Body of pancreas (tissue), 4 donors: ENCODE data around the gene CHAC1. TPM values are rescaled to one million over a fixed set of nuclear protein-coding genes. Genes with fewer than 3 reads are reported as not detected.

Experiments
- ATAC-seq: fragments of 150-250 bp; one replicate; pipeline ENCODE4 v1.9.1; 2016
- DNase-seq, 4 donors: peaks; one replicate each; pipeline ENCODE4 v3.0.0-alpha.2; 2019
- H3K27ac ChIP-seq, 4 donors: fragments of 200-600 bp; sonication (generic); 1 replicate in 3 of 4; 2 replicates in 1 of 4; pipeline versions ENCODE4 v1.5.1 to v1.6.1; 2016 to 2019; ENCODE audit warnings: mild to moderate bottlenecking in 1 of 4, mixed read lengths in 1 of 4, moderate library complexity in 1 of 4
- H3K27me3 ChIP-seq, 2 donors: fragments of 200-600 bp; sonication (generic); one replicate each; pipeline ENCODE4 v1.6.0; 2016; ENCODE audit warnings: mild to moderate bottlenecking in 1 of 2
- H3K36me3 ChIP-seq, 2 donors: fragments of 200-600 bp; sonication (generic); replicated peaks in 1 of 2; 2 replicates each; pipeline ENCODE4 v1.5.1; 2016; ENCODE audit warnings: low read depth in 2 of 2; ENCODE audit not compliant: insufficient read depth in 1 of 2
- H3K4me1 ChIP-seq: fragments of 200-600 bp; sonication (generic); one replicate; pipeline ENCODE4 v1.6.0; 2016
- H3K4me3 ChIP-seq, 2 donors: fragments of 200-600 bp; sonication (generic); 1 replicate in 1 of 2; 2 replicates in 1 of 2; pipeline ENCODE4 v1.5.1; 2016 to 2019
- H3K9me3 ChIP-seq, 3 donors: fragments of 200-600 bp; sonication (generic); 1 replicate in 2 of 3; 2 replicates in 1 of 3; pipeline ENCODE4 v1.5.1; 2016
- POLR2A ChIP-seq, 3 donors: fragments of 450-650 bp; IDR thresholded peaks; one replicate each; pipeline ENCODE4 v1.6.1; 2016; ENCODE audit warnings: antibody characterized with exemption in 3 of 3, mild to moderate bottlenecking in 2 of 3
- WGBS, 2 donors: methylation state at CpG; one replicate each; pipeline ENCODE4 v1.1.5; 2017; 5-methylcytosine and 5-hydroxymethylcytosine counted together
- intact Hi-C: fragments of 100-400 bp; cut with DNase I; formaldehyde crosslinking; loops from one replicate; pipeline ENCODE4 v1.15.1; 2023
- total RNA-seq, 2 donors: library from RNA; depleted of rRNA; stranded (reverse); fragments of >200 nt; gene quantifications; one replicate each; pipeline ENCODE4 v1.1.0, GENCODE V29; 2016
- TF ChIP-seq, protein P1 (sequence below), 7 experiments: fragments of 450-650 bp in 4 of 7; fragments of 200-600 bp in 3 of 7; sonication (generic) in 3 of 7; IDR thresholded peaks; one replicate each; pipeline ENCODE4 v1.5.1; 2016 to 2019; ENCODE audit warnings: antibody characterized with exemption in 7 of 7

Gene CHAC1
- total RNA-seq, 2 donors from 2014 or later = 4.0 to 4.7 TPM

DNA sequence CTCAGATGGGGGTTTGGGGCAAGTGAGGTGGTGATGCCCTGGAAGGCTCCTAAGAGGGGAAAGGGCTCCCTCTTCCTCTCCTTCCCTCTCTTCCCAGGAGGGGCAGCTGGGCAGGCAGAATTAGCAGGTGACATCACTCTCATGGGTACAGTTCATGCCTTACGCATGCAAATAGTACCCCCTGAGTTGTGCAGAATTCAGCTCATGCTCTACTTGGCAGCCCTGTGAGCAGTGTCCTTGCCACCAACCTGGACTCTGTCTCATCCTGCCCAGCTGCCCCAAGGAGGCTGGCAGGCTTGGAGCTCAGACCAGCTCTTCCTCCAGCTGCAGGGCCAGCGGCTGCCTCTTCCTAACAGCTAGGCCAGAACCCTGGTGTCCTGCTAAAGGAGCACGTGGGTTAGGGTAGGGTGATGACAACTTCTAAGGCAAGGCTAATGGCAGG, 3.3 kb downstream of the CHAC1 start:
- peaks cover 59% of the 10 kb centered on the region for H3K4me1 ChIP-seq
- no peaks in the 10 kb centered on the region for H3K9me3 ChIP-seq
- H3K27ac ChIP-seq = peak overlapping the region in 3 of 4 donors; percentile 40 to 44 (median 41)
- no peaks in the 10 kb centered on the region for H3K27me3 ChIP-seq
- DNase-seq (peak in 1 of 4 donors; percentile 10), ATAC-seq (no peak)
- intact Hi-C loops = no loop called here
- WGBS, 2 donors = 70 to 87% methylated on average over 1 to 3 of the region's 3 CpGs
- no peaks in the 10 kb centered on the region for H3K36me3 ChIP-seq
- TF ChIP-seq, protein P1, sequence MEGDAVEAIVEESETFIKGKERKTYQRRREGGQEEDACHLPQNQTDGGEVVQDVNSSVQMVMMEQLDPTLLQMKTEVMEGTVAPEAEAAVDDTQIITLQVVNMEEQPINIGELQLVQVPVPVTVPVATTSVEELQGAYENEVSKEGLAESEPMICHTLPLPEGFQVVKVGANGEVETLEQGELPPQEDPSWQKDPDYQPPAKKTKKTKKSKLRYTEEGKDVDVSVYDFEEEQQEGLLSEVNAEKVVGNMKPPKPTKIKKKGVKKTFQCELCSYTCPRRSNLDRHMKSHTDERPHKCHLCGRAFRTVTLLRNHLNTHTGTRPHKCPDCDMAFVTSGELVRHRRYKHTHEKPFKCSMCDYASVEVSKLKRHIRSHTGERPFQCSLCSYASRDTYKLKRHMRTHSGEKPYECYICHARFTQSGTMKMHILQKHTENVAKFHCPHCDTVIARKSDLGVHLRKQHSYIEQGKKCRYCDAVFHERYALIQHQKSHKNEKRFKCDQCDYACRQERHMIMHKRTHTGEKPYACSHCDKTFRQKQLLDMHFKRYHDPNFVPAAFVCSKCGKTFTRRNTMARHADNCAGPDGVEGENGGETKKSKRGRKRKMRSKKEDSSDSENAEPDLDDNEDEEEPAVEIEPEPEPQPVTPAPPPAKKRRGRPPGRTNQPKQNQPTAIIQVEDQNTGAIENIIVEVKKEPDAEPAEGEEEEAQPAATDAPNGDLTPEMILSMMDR (IDR thresholded peaks at IDR 0.05) = no peak
- no peak for TF ChIP-seq POLR2A (IDR thresholded peaks at IDR 0.05)
- H3K4me3 ChIP-seq = no peak overlapping the region

DNA sequence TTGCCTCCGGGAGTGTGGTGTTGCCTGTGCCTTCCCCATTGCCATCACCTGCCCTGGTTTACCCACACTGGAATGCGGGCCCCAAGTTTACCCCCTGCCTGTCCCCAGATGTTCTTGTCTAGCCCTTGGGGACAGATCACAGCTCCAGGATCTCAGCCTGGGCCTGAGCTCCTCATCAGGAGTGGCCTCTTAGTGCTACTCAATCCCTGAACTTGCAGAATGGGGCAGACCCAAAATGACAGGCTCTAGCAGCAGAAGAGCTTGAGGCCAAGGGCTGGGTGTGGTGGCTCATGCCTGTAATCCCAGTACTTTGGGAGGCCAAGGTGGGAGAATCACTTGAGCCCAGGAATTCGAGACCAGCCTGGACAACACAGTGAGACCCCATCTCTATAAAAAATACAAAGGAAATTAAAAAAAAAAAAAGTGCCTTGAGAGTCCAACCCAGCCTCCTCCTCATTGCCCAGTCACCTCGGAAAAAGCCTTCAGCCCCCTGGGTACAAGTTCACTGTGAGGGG, 3.8 kb downstream of the CHAC1 start:
- Histone ChIP-seq H3K36me3 (no peaks in the 10 kb centered on the region), H3K4me3 (no peak overlapping the region), H3K4me1 (peaks cover 58% of the 10 kb centered on the region), H3K27ac (peak overlapping the region in 3 of 4 donors; percentile 40 to 44 (median 41)), H3K27me3 (no peaks in the 10 kb centered on the region), H3K9me3 (no peaks in the 10 kb centered on the region)
- ATAC-seq (no peak), DNase-seq (no peak)
- intact Hi-C loops = no loop called here
- TF ChIP-seq, protein P1 (IDR thresholded peaks at IDR 0.05) = no peak
- TF ChIP-seq POLR2A (IDR thresholded peaks at IDR 0.05) = no peak
- WGBS, 2 donors = 82 to 88% methylated on average over 4 of the region's 4 CpGs

DNA sequence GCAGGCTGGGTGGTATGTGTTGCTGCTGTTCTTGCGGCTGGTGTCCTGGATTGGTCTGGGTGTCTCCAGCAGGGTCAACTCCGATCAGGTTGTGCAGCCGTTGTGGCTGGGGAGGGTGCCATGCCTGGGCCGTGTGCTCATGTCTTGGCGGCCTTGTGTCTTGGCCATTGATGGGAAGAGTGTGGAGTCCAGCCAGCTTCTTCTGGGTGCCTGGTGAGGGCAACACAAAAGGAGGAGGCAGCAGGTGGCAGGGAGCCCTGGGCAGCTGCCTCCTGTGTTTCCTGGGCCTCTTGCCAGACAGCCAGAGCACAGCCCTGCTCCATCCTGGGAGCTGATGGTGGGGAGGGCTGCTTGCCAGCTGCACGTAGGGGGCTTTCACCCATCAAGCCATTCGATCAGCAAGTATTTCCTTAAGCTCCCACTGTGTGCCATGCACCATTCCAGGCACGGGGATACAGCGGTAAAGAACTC, 4.3 kb downstream of the CHAC1 start:
- DNase-seq = peak; percentile 86 to 94 (median 92)
- ATAC-seq = peak; percentile 63
- Histone ChIP-seq H3K27ac (peak overlapping the region in 3 of 4 donors; percentile 40 to 44 (median 41)), H3K36me3 (no peaks in the 10 kb centered on the region), H3K4me1 (peaks cover 53% of the 10 kb centered on the region), H3K27me3 (no peaks in the 10 kb centered on the region), H3K9me3 (no peaks in the 10 kb centered on the region), H3K4me3 (no peak overlapping the region)
- no peak for TF ChIP-seq POLR2A (IDR thresholded peaks at IDR 0.05)
- TF ChIP-seq, protein P1 (IDR thresholded peaks at IDR 0.05) = no peak
- intact Hi-C loops = no loop called here
- WGBS, 2 donors = 38 to 57% methylated on average over 5 to 9 of the region's 9 CpGs

DNA sequence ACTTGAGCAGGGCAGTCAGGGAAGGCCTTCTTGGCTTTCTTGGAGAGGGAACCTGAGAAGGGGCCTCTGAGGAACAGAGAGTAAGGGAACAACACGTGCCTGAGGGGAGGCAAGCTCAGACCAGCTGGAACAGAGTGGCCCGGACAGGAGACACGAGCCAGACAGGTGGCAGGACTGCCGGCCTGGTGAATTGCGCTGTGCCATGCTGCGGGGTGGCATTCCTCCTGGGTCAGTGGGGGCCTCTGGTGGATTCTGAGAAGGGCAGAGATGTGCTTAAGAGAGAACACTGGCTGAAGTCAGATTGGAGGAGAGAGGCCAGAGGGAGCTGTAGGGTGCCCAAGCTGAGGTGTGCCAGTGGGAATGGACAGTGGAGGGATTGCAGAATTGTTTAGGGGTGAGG, 4.9 kb downstream of the CHAC1 start:
- TF ChIP-seq, protein P1 (IDR thresholded peaks at IDR 0.05) = no peak
- no peak for TF ChIP-seq POLR2A (IDR thresholded peaks at IDR 0.05)
- H3K9me3 ChIP-seq = no peaks in the 10 kb centered on the region
- DNase-seq (no peak), ATAC-seq (no peak)
- H3K4me1 ChIP-seq = peaks cover 51% of the 10 kb centered on the region
- 79 to 87% methylated on average over 5 to 6 of the region's 6 CpGs for WGBS, 2 donors
- H3K27me3 ChIP-seq = no peaks in the 10 kb centered on the region
- H3K36me3 ChIP-seq = no peaks in the 10 kb centered on the region
- H3K27ac ChIP-seq = peak overlapping the region in 2 of 4 donors; percentile 7 to 44
- no peak overlapping the region for H3K4me3 ChIP-seq
- intact Hi-C loops = no loop called here

DNA sequence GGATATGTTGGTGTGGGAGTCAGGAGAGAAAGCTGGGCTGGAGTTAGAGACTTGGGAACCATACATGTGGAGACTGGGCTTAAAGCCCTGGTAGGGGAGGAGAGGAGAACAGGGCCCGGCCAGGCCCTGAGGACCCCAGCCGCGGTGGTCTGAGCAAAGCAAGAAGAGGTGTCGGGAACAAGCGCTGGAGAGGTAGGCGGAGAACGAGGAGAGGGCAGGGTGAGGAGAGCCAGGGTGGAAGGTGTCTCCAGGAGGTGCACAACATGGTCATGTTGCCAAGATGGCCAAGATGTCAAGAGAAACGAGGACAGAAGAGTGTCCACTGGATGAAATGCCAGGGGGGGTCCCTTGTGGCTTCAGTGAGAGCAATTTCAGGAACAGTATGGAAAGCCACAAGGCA, 5.5 kb downstream of the CHAC1 start:
- 73 to 89% methylated on average over 7 to 8 of the region's 8 CpGs for WGBS, 2 donors

More for the DNA sequence above, 5.5 kb downstream of the CHAC1 start:
- H3K4me1 ChIP-seq = peaks cover 48% of the 10 kb centered on the region
- DNase-seq = no peak
- H3K36me3 ChIP-seq = no peaks in the 10 kb centered on the region
- no peak for TF ChIP-seq POLR2A (IDR thresholded peaks at IDR 0.05)
- TF ChIP-seq, protein P1 (IDR thresholded peaks at IDR 0.05) = no peak
- H3K4me3 ChIP-seq = no peak overlapping the region
- H3K27ac ChIP-seq = no peak overlapping the region
- intact Hi-C loops = no loop called here
- no peaks in the 10 kb centered on the region for H3K9me3 ChIP-seq
- no peak for ATAC-seq
- H3K27me3 ChIP-seq = no peaks in the 10 kb centered on the region
